PFSK-1 (cell line): ENCODE measurements around the gene FSTL4.

Experiments
- FOXP2 ChIP-seq: optimal IDR thresholded peaks from 2 replicates; pipeline ENCODE3; 2011; ENCODE audit warnings: borderline replicate concordance, control low read depth, inconsistent platforms; ENCODE audit not compliant: insufficient read depth; ENCODE audit errors: extremely low read length, extremely low read depth
- POLR2AphosphoS5 ChIP-seq: IDR thresholded peaks from 2 replicates; pipeline ENCODE4 v1.6.1; 2012; ENCODE audit warnings: low read depth, mild to moderate bottlenecking, control low read depth, low read length, moderate library complexity
- REST ChIP-seq, 2 experiments: IDR thresholded peaks; 2 replicates each; pipeline versions ENCODE4 v1.6.1 to v1.8.0; 2011 to 2012; ENCODE audit warnings: low read depth in 2 of 2, low read length in 2 of 2, control low read depth in 1 of 2, inconsistent platforms in 1 of 2, mild to moderate bottlenecking in 1 of 2, moderate library complexity in 1 of 2; ENCODE audit not compliant: insufficient read depth in 1 of 2
- SIN3A ChIP-seq: IDR thresholded peaks from 2 replicates; pipeline ENCODE4 v1.6.1; 2012; ENCODE audit warnings: mild to moderate bottlenecking, low read length, moderate library complexity, borderline replicate concordance; ENCODE audit not compliant: insufficient read depth
- TAF1 ChIP-seq: IDR thresholded peaks from 2 replicates; pipeline ENCODE4 v1.6.1; 2012; ENCODE audit warnings: low read length, control low read depth, borderline replicate concordance; ENCODE audit not compliant: insufficient read depth

FSTL4 gene

GRCh38 chr5:133478199-133478985, 133.9 kb downstream of the FSTL4 start:
- TF ChIP-seq TAF1 (no peak), SIN3A (no peak), POLR2AphosphoS5 (no peak), FOXP2 (no peak), REST (IDR thresholded peaks at IDR 0.05; ENCODE audit: insufficient read depth in 1 of 2, low read depth in 2 of 2, low read length in 2 of 2) (no peak)

GRCh38 chr5:133475986-133476385, 136.4 kb downstream of the FSTL4 start:
- no peak for TF ChIP-seq TAF1
- TF ChIP-seq SIN3A, result no peak
- no peak for TF ChIP-seq POLR2AphosphoS5
- TF ChIP-seq REST (IDR thresholded peaks at IDR 0.05; ENCODE audit: insufficient read depth in 1 of 2, low read depth in 2 of 2, low read length in 2 of 2), result no peak
- TF ChIP-seq FOXP2, result no peak

GRCh38 chr5:133474851-133475590, 137.3 kb downstream of the FSTL4 start:
- TF ChIP-seq POLR2AphosphoS5 (no peak), SIN3A (no peak), REST (IDR thresholded peaks at IDR 0.05; ENCODE audit: insufficient read depth in 1 of 2, low read depth in 2 of 2, low read length in 2 of 2) (no peak), FOXP2 (no peak), TAF1 (no peak)

GRCh38 chr5:133473291-133473690, 139.1 kb downstream of the FSTL4 start:
- TF ChIP-seq FOXP2, result no peak
- no peak for TF ChIP-seq TAF1
- no peak for TF ChIP-seq REST (IDR thresholded peaks at IDR 0.05; ENCODE audit: insufficient read depth in 1 of 2, low read depth in 2 of 2, low read length in 2 of 2)
- no peak for TF ChIP-seq POLR2AphosphoS5
- no peak for TF ChIP-seq SIN3A

GRCh38 chr5:133472829-133473228, 139.5 kb downstream of the FSTL4 start:
- TF ChIP-seq FOXP2 (no peak), REST (IDR thresholded peaks at IDR 0.05; ENCODE audit: insufficient read depth in 1 of 2, low read depth in 2 of 2, low read length in 2 of 2) (no peak), POLR2AphosphoS5 (no peak), SIN3A (no peak), TAF1 (no peak)
